Aorta (tissue), 5 donors: ENCODE data around the gene PM20D2. TPM values are rescaled to one million over a fixed set of nuclear protein-coding genes. Genes with fewer than 3 reads are reported as not detected.

Experiments used
- ATAC-seq: fragments of 200-7000 bp; cut with Tn5 transposase; one replicate; pipeline ENCODE4 v1.9.1; 2022; ENCODE audit warnings: moderate library complexity; ENCODE audit not compliant: low FRiP score
- DNase-seq, 2 donors: peaks; one replicate each; pipeline ENCODE4 v3.0.0-alpha.2; 2020
- H3K27ac ChIP-seq, 2 donors: one replicate each; pipeline ENCODE4 v1.5.1; 2013; ENCODE audit warnings: low read length in 2 of 2, mild to moderate bottlenecking in 2 of 2, moderate library complexity in 2 of 2, control low read depth in 1 of 2, inconsistent platforms in 1 of 2, low read depth in 1 of 2
- H3K27me3 ChIP-seq, 2 donors: one replicate each; pipeline ENCODE4 v1.6.1; 2013; ENCODE audit warnings: control low read depth in 1 of 2, low read length in 1 of 2, mild to moderate bottlenecking in 1 of 2, moderate library complexity in 1 of 2; ENCODE audit not compliant: insufficient read depth in 2 of 2, control insufficient read depth in 1 of 2
- H3K36me3 ChIP-seq, 2 donors: one replicate each; pipeline ENCODE4 v1.6.1; 2013; ENCODE audit warnings: control low read depth in 1 of 2, low read length in 1 of 2, mild to moderate bottlenecking in 1 of 2; ENCODE audit not compliant: insufficient read depth in 2 of 2, control insufficient read depth in 1 of 2
- H3K4me1 ChIP-seq, 2 donors: one replicate each; pipeline ENCODE4 v1.6.1; 2013; ENCODE audit warnings: low read length in 2 of 2, control low read depth in 1 of 2, mild to moderate bottlenecking in 1 of 2, moderate library complexity in 1 of 2; ENCODE audit not compliant: insufficient read depth in 2 of 2, control insufficient read depth in 1 of 2
- H3K4me3 ChIP-seq, 2 donors: one replicate each; pipeline ENCODE4 v1.5.1; 2013; ENCODE audit warnings: low read length in 2 of 2, control low read depth in 1 of 2, mild to moderate bottlenecking in 1 of 2
- H3K9me3 ChIP-seq: one replicate; pipeline ENCODE4 v1.6.1; 2013; ENCODE audit warnings: mild to moderate bottlenecking, low read length; ENCODE audit not compliant: control insufficient read depth
- WGBS, 2 donors: extraction: QIAGEN DNeasy Blood & Tissue Kit; methylation state at CpG; one replicate each; pipeline ENCODE4 v1.1.7; 2013; 5-methylcytosine and 5-hydroxymethylcytosine counted together
- intact Hi-C, 2 donors: fragments of 100-400 bp; cut with DNase I; formaldehyde crosslinking; loops; one replicate each; pipeline versions ENCODE4 v1.14.2 to v1.15.0; 2022
- polyA plus RNA-seq, 2 donors: library from polyadenylated mRNA; stranded (reverse); fragments of 200-250 nt; gene quantifications; one replicate each; pipeline ENCODE4 v1.2.3, GENCODE V29; 2013
- total RNA-seq, 2 donors: library from RNA; stranded (reverse); fragmentation: NEBNext Ultra II Directional; extraction: Animal tissue kit (Norgen Biotek cat#: 25700); gene quantifications; one replicate each; pipeline ENCODE4 v1.2.1, GENCODE V29; 2021
- donor health status: healthy with polysubstance abuse.
- donor health status: Bipolar disorder and iron deficiency.
- donor health status: DM: no; HTN: no; CAD: no.
- donor health status: DM: no; HTN: no; CAD: no.
- donor health status: DM: yes; HTN: yes; CAD: no.

PM20D2 gene
- total and polyA plus RNA-seq, 4 donors, result 7.3 to 23.5 (median 18.9) TPM

GRCh38 chr6:89183294-89183693 lies 37.4 kb downstream of the PM20D2 start:
- intact Hi-C loops, result no loop called here
- Histone ChIP-seq H3K4me1 (no peaks in the 10 kb centered on the region), H3K27ac (no peak overlapping the region), H3K4me3 (no peak overlapping the region), H3K9me3 (no peaks in the 10 kb centered on the region), H3K36me3 (no peaks in the 10 kb centered on the region), H3K27me3 (no peaks in the 10 kb centered on the region)
- DNase-seq (no peak), ATAC-seq (no peak)
- WGBS, 2 donors, result 49 to 51% methylated on average over 2 of the region's 2 CpGs

- H3K27ac ChIP-seq, result no peak overlapping the region
- no peaks in the 10 kb centered on the region for H3K36me3 ChIP-seq
- intact Hi-C loops, result no loop called here
- ATAC-seq (no peak), DNase-seq (no peak)
- no peak overlapping the region for H3K4me3 ChIP-seq
- H3K27me3 ChIP-seq, result no peaks in the 10 kb centered on the region
- H3K4me1 ChIP-seq, result no peaks in the 10 kb centered on the region
- WGBS, 2 donors, result 79 to 85% methylated on average over 8 to 9 of the region's 9 CpGs
- no peaks in the 10 kb centered on the region for H3K9me3 ChIP-seq
Observed at GRCh38 chr6:89184344-89184743, 38.5 kb downstream of the PM20D2 start.

DNA sequence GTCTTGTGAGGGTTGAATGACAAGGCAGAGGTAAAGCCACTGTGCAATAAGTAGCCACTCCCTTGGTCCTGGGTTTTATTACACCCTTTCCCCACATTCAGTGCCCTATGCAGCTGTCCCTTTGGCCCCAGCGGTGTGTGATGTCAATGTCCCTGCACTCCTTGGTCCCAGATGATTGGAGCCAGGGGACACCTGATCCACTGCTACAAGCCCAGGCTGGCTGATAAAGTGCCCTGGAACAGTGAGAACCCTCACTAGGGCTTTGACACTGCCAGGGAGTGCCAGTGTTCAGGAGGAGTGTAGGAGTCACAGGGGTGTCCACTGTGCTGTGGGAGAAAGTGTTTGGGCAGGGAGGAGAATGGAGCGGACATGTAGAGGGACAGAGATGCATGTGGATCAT lies 40.9 kb downstream of the PM20D2 start:
- DNase-seq (no peak), ATAC-seq (no peak)
- H3K36me3 ChIP-seq, result no peaks in the 10 kb centered on the region
- no peak overlapping the region for H3K27ac ChIP-seq
- H3K27me3 ChIP-seq, result no peaks in the 10 kb centered on the region
- no peak overlapping the region for H3K4me3 ChIP-seq
- no peaks in the 10 kb centered on the region for H3K9me3 ChIP-seq
- WGBS, 2 donors, result 95 to 96% methylated on average over 2 of the region's 2 CpGs
- intact Hi-C loops, result no loop called here
- no peaks in the 10 kb centered on the region for H3K4me1 ChIP-seq

DNA sequence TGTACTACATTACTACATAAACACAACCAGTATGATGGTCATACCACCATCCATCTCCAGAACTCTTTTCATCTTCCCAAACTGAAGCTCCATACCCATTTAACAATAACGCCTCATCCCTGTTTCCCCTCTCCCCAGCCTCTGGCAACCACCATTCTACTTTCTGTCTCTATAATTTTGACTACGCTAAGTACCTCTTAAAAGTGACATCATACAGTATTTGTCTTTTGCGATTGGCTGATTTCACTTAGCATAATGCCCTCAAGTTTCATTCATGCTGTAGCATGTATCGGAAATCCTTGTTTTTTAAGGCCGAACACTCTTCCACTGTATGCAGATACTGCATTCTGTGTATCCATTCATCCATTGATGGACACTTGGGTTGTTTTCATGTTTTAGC lies 41.6 kb downstream of the PM20D2 start:
- DNase-seq (no peak), ATAC-seq (no peak)
- 96% methylated on average over 5 of the region's 5 CpGs for WGBS, 2 donors
- Histone ChIP-seq H3K4me1 (no peaks in the 10 kb centered on the region), H3K4me3 (no peak overlapping the region), H3K27ac (no peak overlapping the region), H3K27me3 (no peaks in the 10 kb centered on the region), H3K9me3 (no peaks in the 10 kb centered on the region), H3K36me3 (no peaks in the 10 kb centered on the region)
- intact Hi-C loops, result no loop called here

GRCh38 chr6:89190741-89191140 lies 44.9 kb downstream of the PM20D2 start:
- 59 to 73% methylated on average over 5 of the region's 5 CpGs for WGBS, 2 donors
- no peak overlapping the region for H3K4me3 ChIP-seq
- ATAC-seq (no peak), DNase-seq (no peak)
- no peaks in the 10 kb centered on the region for H3K4me1 ChIP-seq
- intact Hi-C loops, result no loop called here
- no peak overlapping the region for H3K27ac ChIP-seq
- H3K9me3 ChIP-seq, result peaks cover 3% of the 10 kb centered on the region
- H3K27me3 ChIP-seq, result no peaks in the 10 kb centered on the region
- H3K36me3 ChIP-seq, result no peaks in the 10 kb centered on the region

DNA sequence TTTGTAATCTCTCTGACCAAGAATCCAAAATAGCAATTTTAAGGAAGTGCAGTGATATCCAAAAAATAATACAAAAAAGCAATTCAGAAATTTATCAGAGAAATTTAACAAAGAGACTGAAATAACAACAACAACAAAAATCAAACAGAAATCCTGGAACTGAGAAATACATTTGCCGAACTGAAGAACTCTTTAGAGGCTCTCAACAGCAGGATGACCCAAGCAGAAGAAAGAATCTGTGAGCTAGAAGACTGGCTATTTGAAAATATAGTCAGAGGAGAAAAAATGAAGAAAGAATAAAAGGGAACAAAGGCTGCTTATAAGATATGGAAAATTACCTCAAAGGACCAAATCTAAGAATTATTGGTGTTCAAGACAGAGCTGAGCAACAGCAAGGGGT lies 48.7 kb downstream of the PM20D2 start:
- no peaks in the 10 kb centered on the region for H3K4me1 ChIP-seq
- H3K4me3 ChIP-seq, result no peak overlapping the region
- intact Hi-C loops, result no loop called here
- H3K27ac ChIP-seq, result no peak overlapping the region
- H3K36me3 ChIP-seq, result no peaks in the 10 kb centered on the region
- no peaks in the 10 kb centered on the region for H3K27me3 ChIP-seq
- no peak for DNase-seq
- ATAC-seq, result no peak
- 90 to 94% methylated on average over 1 of the region's 1 CpG for WGBS, 2 donors
- H3K9me3 ChIP-seq, result peaks cover 3% of the 10 kb centered on the region

DNA sequence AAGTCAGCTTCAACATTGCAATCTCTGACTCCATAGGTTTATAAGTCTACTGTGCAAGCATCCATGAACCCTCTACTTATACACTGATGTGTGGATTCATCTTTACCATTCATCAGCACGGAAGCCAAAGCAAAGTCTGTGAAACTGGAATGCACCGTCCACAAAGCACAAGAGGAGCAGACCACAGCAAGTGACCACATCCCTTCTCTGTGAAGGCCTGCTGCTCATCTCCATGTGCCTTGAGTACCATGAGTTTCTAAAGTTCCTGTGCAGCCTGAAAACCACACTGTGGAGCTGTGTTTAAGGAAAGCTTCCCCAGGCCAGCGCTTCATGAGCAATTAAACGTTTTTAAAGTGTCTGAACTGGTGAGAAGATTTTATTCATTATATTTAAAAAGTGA lies 51.3 kb downstream of the PM20D2 start:
- DNase-seq, result no peak
- intact Hi-C loops, result no loop called here
- peaks cover 3% of the 10 kb centered on the region for H3K9me3 ChIP-seq
- H3K27me3 ChIP-seq, result no peaks in the 10 kb centered on the region
- no peaks in the 10 kb centered on the region for H3K36me3 ChIP-seq
- H3K4me3 ChIP-seq, result no peak overlapping the region
- 72 to 80% methylated on average over 4 of the region's 4 CpGs for WGBS, 2 donors
- ATAC-seq, result no peak
- no peak overlapping the region for H3K27ac ChIP-seq
- H3K4me1 ChIP-seq, result no peaks in the 10 kb centered on the region

- H3K4me1 ChIP-seq, result no peaks in the 10 kb centered on the region
- intact Hi-C loops, result no loop called here
- H3K27me3 ChIP-seq, result no peaks in the 10 kb centered on the region
- WGBS, 2 donors, result 70 to 74% methylated on average over 7 of the region's 7 CpGs
- no peaks in the 10 kb centered on the region for H3K36me3 ChIP-seq
- ATAC-seq, result no peak
- H3K9me3 ChIP-seq, result peaks cover 3% of the 10 kb centered on the region
- H3K4me3 ChIP-seq, result no peak overlapping the region
- DNase-seq, result no peak
- H3K27ac ChIP-seq, result no peak overlapping the region
Observed at GRCh38 chr6:89198235-89198634, 52.4 kb downstream of the PM20D2 start.

- intact Hi-C loops, result no loop called here
- H3K27me3 ChIP-seq, result no peaks in the 10 kb centered on the region
- no peaks in the 10 kb centered on the region for H3K4me1 ChIP-seq
- H3K27ac ChIP-seq, result no peak overlapping the region
- 87 to 96% methylated on average over 2 of the region's 2 CpGs for WGBS, 2 donors
- H3K9me3 ChIP-seq, result no peaks in the 10 kb centered on the region
- no peaks in the 10 kb centered on the region for H3K36me3 ChIP-seq
- H3K4me3 ChIP-seq, result no peak overlapping the region
- DNase-seq (no peak), ATAC-seq (no peak)
Observed at GRCh38 chr6:89199579-89199978, 53.7 kb downstream of the PM20D2 start.
